Measurements from ENCODE around the gene TMEM175.
"Not testable (repeated sequence)": the region's sequence is repeated elsewhere in the genome, so short reads cannot be mapped to it uniquely, and the experiment has no call there.

The TMEM175 gene

GRCh38 chr4:970854-971520, 38.7 kb downstream of the TMEM175 start:
- DNase-seq (ENCODE audit: low spot score) = peak; percentile 30

GRCh38 chr4:971666-972500, 39.6 kb downstream of the TMEM175 start:
- DNase-seq (ENCODE audit: low spot score) = no peak

- peak; percentile 47 for DNase-seq (ENCODE audit: low spot score)
These were observed 40.6 kb downstream of the TMEM175 start for GRCh38 chr4:972651-973424.

GRCh38 chr4:973431-974397, 41.5 kb downstream of the TMEM175 start, which contains the start of gene DGKQ:
DGKQ (minus strand) TSS chr4:973569; CDS start chr4:973482, 87 bp downstream.
- DNase-seq (ENCODE audit: low spot score) = peak; percentile 82

GRCh38 chr4:974668-975067, 42.4 kb downstream of the TMEM175 start:
- DNase-seq (ENCODE audit: low spot score) = no peak

GRCh38 chr4:976016-976415, 43.8 kb downstream of the TMEM175 start:
- not testable (repeated sequence) for DNase-seq (ENCODE audit: low spot score)

GRCh38 chr4:978957-979701, 46.9 kb downstream of the TMEM175 start:
- peak; percentile 29 for DNase-seq (ENCODE audit: low spot score)

- DNase-seq (ENCODE audit: low spot score) = no peak
These were observed 50.0 kb downstream of the TMEM175 start for GRCh38 chr4:982291-982690.

GRCh38 chr4:982814-983213, 50.6 kb downstream of the TMEM175 start:
- no peak for DNase-seq (ENCODE audit: low spot score)

- DNase-seq (ENCODE audit: low spot score) = no peak
These were observed 52.2 kb downstream of the TMEM175 start for GRCh38 chr4:984336-985054.

GRCh38 chr4:985123-985830, 53.0 kb downstream of the TMEM175 start:
- peak; percentile 53 for DNase-seq (ENCODE audit: low spot score)

- DNase-seq (ENCODE audit: low spot score) = no peak
These were observed 54.2 kb downstream of the TMEM175 start for GRCh38 chr4:986428-986878.

- peak; percentile 79 for DNase-seq (ENCODE audit: low spot score)
These were observed 54.8 kb downstream of the TMEM175 start, which contains the start of gene IDUA for GRCh38 chr4:986879-987623. IDUA (plus strand) TSS chr4:987044; CDS start chr4:987085, 41 bp downstream.

GRCh38 chr4:987624-988513, 55.6 kb downstream of the TMEM175 start:
- DNase-seq (ENCODE audit: low spot score) = no peak

- no peak for DNase-seq (ENCODE audit: low spot score)
These were observed 56.8 kb downstream of the TMEM175 start for GRCh38 chr4:988726-989721.

Data from NAMALWA (cell line).